Kidney epithelial cell (primary cell): ENCODE data around the gene ACO1. TPM values are rescaled to one million over a fixed set of nuclear protein-coding genes. Genes with fewer than 3 reads are reported as not detected.

Experiments used
- DNase-seq: peaks from one replicate; pipeline ENCODE4 v3.0.0-alpha.2; 2010; ENCODE audit warnings: low read depth
- H3K27me3 ChIP-seq: 2 replicates; pipeline ENCODE4 v1.6.0; 2011; ENCODE audit warnings: low read length; ENCODE audit not compliant: control insufficient read depth, insufficient read depth
- H3K36me3 ChIP-seq: 2 replicates; pipeline ENCODE4 v1.5.1; 2011; ENCODE audit warnings: low read length; ENCODE audit not compliant: control insufficient read depth, insufficient read depth
- H3K4me3 ChIP-seq: 2 replicates; pipeline ENCODE4 v1.5.1; 2011; ENCODE audit warnings: low read depth, mild to moderate bottlenecking, control low read depth, low read length
- total RNA-seq: library from RNA; depleted of rRNA; stranded (reverse); fragments of >200 nt; gene quantifications from 2 replicates; pipeline ENCODE4 v1.2.3, GENCODE V29; 2015
- TF ChIP-seq, protein P1 (sequence below): IDR thresholded peaks from 2 replicates; pipeline ENCODE4 v1.5.1; 2011; ENCODE audit warnings: mild to moderate bottlenecking, moderate library complexity, low read length, control low read depth, inconsistent platforms; ENCODE audit not compliant: insufficient read depth, poor library complexity, severe bottlenecking

Gene ACO1
- total RNA-seq, result 30.9 and 39.1 TPM in 2 replicates

GRCh38 chr9:32384364-32385151 lies at the start of gene ACO1:
TSS of gene ACO1 (plus strand) at chr9:32384643. CDS start at chr9:32405507, 20,864 bp downstream.
- peak; percentile 29 for DNase-seq
- no peaks in the 10 kb centered on the region for H3K36me3 ChIP-seq
- TF ChIP-seq, protein P1, sequence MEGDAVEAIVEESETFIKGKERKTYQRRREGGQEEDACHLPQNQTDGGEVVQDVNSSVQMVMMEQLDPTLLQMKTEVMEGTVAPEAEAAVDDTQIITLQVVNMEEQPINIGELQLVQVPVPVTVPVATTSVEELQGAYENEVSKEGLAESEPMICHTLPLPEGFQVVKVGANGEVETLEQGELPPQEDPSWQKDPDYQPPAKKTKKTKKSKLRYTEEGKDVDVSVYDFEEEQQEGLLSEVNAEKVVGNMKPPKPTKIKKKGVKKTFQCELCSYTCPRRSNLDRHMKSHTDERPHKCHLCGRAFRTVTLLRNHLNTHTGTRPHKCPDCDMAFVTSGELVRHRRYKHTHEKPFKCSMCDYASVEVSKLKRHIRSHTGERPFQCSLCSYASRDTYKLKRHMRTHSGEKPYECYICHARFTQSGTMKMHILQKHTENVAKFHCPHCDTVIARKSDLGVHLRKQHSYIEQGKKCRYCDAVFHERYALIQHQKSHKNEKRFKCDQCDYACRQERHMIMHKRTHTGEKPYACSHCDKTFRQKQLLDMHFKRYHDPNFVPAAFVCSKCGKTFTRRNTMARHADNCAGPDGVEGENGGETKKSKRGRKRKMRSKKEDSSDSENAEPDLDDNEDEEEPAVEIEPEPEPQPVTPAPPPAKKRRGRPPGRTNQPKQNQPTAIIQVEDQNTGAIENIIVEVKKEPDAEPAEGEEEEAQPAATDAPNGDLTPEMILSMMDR, result no peak
- peaks cover 3% of the 10 kb centered on the region for H3K27me3 ChIP-seq
- H3K4me3 ChIP-seq, result peak within 1 kb of the TSS; percentile 89

GRCh38 chr9:32334916-32335895 lies 49.2 kb upstream of the ACO1 start:
- TF ChIP-seq, protein P1, result no peak
- no peak for DNase-seq
- Histone ChIP-seq H3K27me3 (peaks cover 2% of the 10 kb centered on the region), H3K36me3 (no peaks in the 10 kb centered on the region), H3K4me3 (no peak overlapping the region)

- Histone ChIP-seq H3K36me3 (no peaks in the 10 kb centered on the region), H3K4me3 (no peak overlapping the region), H3K27me3 (no peaks in the 10 kb centered on the region)
- DNase-seq, result no peak
- TF ChIP-seq, protein P1, result no peak
Measured at GRCh38 chr9:32339424-32339823, 45.0 kb upstream of the ACO1 start.

- Histone ChIP-seq H3K36me3 (no peaks in the 10 kb centered on the region), H3K27me3 (no peaks in the 10 kb centered on the region), H3K4me3 (no peak overlapping the region)
- TF ChIP-seq, protein P1, result no peak
- no peak for DNase-seq
Measured at GRCh38 chr9:32340361-32340760, 44.1 kb upstream of the ACO1 start.

- TF ChIP-seq, protein P1, result no peak
- DNase-seq, result no peak
- no peak overlapping the region for H3K4me3 ChIP-seq
- no peaks in the 10 kb centered on the region for H3K27me3 ChIP-seq
- H3K36me3 ChIP-seq, result no peaks in the 10 kb centered on the region
Measured at GRCh38 chr9:32344551-32345182, 39.8 kb upstream of the ACO1 start.
